ENCODE results near the gene KAT2A.
A peak's percentile ranks its signal among the peaks of the same experiment; 100 is the strongest.

Gene KAT2A

GRCh38 chr17:42110301-42111264 is 10.6 kb downstream of the KAT2A start:
- H3K27ac Mint-ChIP-seq, result peak overlapping the region in 1 of 2 donors; percentile 70
- no peak for DNase-seq
- H3K27me3 Mint-ChIP-seq, result no peaks in the 10 kb centered on the region
- H3K4me3 Mint-ChIP-seq, result peak overlapping the region; percentile 2 to 94
- no peak for ATAC-seq
- no peaks in the 10 kb centered on the region for H3K9me3 Mint-ChIP-seq
- peaks cover 67% of the 10 kb centered on the region for H3K4me1 Mint-ChIP-seq

- Mint-ChIP-seq H3K9me3 (no peaks in the 10 kb centered on the region), H3K4me3 (no peak overlapping the region), H3K27ac (peak overlapping the region in 1 of 2 donors; percentile 65), H3K27me3 (no peaks in the 10 kb centered on the region), H3K4me1 (peaks cover 60% of the 10 kb centered on the region)
- DNase-seq, result no peak
- ATAC-seq, result no peak
Observed at GRCh38 chr17:42109086-42109485, 12.1 kb downstream of the KAT2A start.

- peak overlapping the region in 1 of 2 donors; percentile 60 for H3K27ac Mint-ChIP-seq
Observed at GRCh38 chr17:42107597-42108576, 13.3 kb downstream of the KAT2A start.

GRCh38 chr17:42107124-42107523 is 14.0 kb downstream of the KAT2A start:
- peaks cover 41% of the 10 kb centered on the region for H3K4me1 Mint-ChIP-seq
- DNase-seq (no peak), ATAC-seq (no peak)
- H3K4me3 Mint-ChIP-seq, result peak overlapping the region in 1 of 2 donors; percentile 70
- H3K9me3 Mint-ChIP-seq, result no peaks in the 10 kb centered on the region
- H3K27ac Mint-ChIP-seq, result no peak overlapping the region
- H3K27me3 Mint-ChIP-seq, result no peaks in the 10 kb centered on the region

More at GRCh38 chr17:42107597-42108576, 13.3 kb downstream of the KAT2A start:
- Mint-ChIP-seq H3K4me3 (peak overlapping the region; percentile 38 to 70), H3K4me1 (peaks cover 48% of the 10 kb centered on the region), H3K27me3 (no peaks in the 10 kb centered on the region), H3K9me3 (no peaks in the 10 kb centered on the region)
- ATAC-seq (peak; percentile 77), DNase-seq (peak; percentile 89 to 91)

- DNase-seq (no peak), ATAC-seq (no peak)
- Mint-ChIP-seq H3K27ac (no peak overlapping the region), H3K4me1 (peaks cover 36% of the 10 kb centered on the region), H3K4me3 (no peak overlapping the region), H3K27me3 (no peaks in the 10 kb centered on the region), H3K9me3 (no peaks in the 10 kb centered on the region)
Observed at GRCh38 chr17:42106009-42106408, 15.2 kb downstream of the KAT2A start.

GRCh38 chr17:42104264-42104663 is 16.9 kb downstream of the KAT2A start:
- no peak for DNase-seq
- Mint-ChIP-seq H3K4me3 (no peak overlapping the region), H3K4me1 (peaks cover 25% of the 10 kb centered on the region), H3K27me3 (no peaks in the 10 kb centered on the region), H3K9me3 (no peaks in the 10 kb centered on the region), H3K27ac (peak overlapping the region in 1 of 2 donors; percentile 82)
- ATAC-seq, result no peak

- Mint-ChIP-seq H3K4me1 (peaks cover 21% of the 10 kb centered on the region), H3K4me3 (no peak overlapping the region), H3K27me3 (peaks cover under 1% of the 10 kb centered on the region), H3K27ac (no peak overlapping the region), H3K9me3 (no peaks in the 10 kb centered on the region)
- ATAC-seq, result no peak
- no peak for DNase-seq
Observed at GRCh38 chr17:42103221-42103954, 17.8 kb downstream of the KAT2A start.

- Mint-ChIP-seq H3K27ac (no peak overlapping the region), H3K4me3 (no peak overlapping the region)
- peak; percentile 79 for ATAC-seq
Observed at GRCh38 chr17:42101513-42102292, 19.5 kb downstream of the KAT2A start.

GRCh38 chr17:42098730-42099399 is 22.3 kb downstream of the KAT2A start:
- ATAC-seq, result peak; percentile 55

More at GRCh38 chr17:42101513-42102292, 19.5 kb downstream of the KAT2A start:
- peaks cover 26% of the 10 kb centered on the region for H3K4me1 Mint-ChIP-seq
- peaks cover 17% of the 10 kb centered on the region for H3K27me3 Mint-ChIP-seq
- H3K9me3 Mint-ChIP-seq, result no peaks in the 10 kb centered on the region
- DNase-seq, result peak; percentile 77

GRCh38 chr17:42097691-42098631 is 23.2 kb downstream of the KAT2A start, which contains the start of gene ZNF385C:
Gene ZNF385C, minus strand, starts transcription at chr17:42098473. Its CDS starts 35,417 bp downstream, at chr17:42063056.
- peaks cover 26% of the 10 kb centered on the region for H3K4me1 Mint-ChIP-seq
- H3K4me3 Mint-ChIP-seq, result peak within 1 kb of the TSS; percentile 62 to 66
- DNase-seq (peak in 1 of 2 donors; percentile 26), ATAC-seq (peak; percentile 65)
- H3K9me3 Mint-ChIP-seq, result no peaks in the 10 kb centered on the region
- peaks cover 41% of the 10 kb centered on the region for H3K27me3 Mint-ChIP-seq
- no peak within 1 kb of the TSS for H3K27ac Mint-ChIP-seq

More at GRCh38 chr17:42098730-42099399, 22.3 kb downstream of the KAT2A start:
- no peak overlapping the region for H3K27ac Mint-ChIP-seq
- no peak for DNase-seq
- H3K9me3 Mint-ChIP-seq, result no peaks in the 10 kb centered on the region
- peaks cover 26% of the 10 kb centered on the region for H3K4me1 Mint-ChIP-seq
- H3K27me3 Mint-ChIP-seq, result peaks cover 41% of the 10 kb centered on the region
- peak overlapping the region; percentile 55 to 62 for H3K4me3 Mint-ChIP-seq

- Mint-ChIP-seq H3K4me1 (peaks cover 23% of the 10 kb centered on the region), H3K4me3 (no peak overlapping the region), H3K27me3 (peaks cover 53% of the 10 kb centered on the region), H3K9me3 (no peaks in the 10 kb centered on the region), H3K27ac (no peak overlapping the region)
- ATAC-seq, result no peak
- DNase-seq, result no peak
Observed at GRCh38 chr17:42096360-42097111, 24.6 kb downstream of the KAT2A start.

GRCh38 chr17:42094375-42095069 is 26.6 kb downstream of the KAT2A start:
- ATAC-seq, result no peak
- H3K9me3 Mint-ChIP-seq, result no peaks in the 10 kb centered on the region
- no peak for DNase-seq
- no peak overlapping the region for H3K4me3 Mint-ChIP-seq
- H3K27ac Mint-ChIP-seq, result no peak overlapping the region
- peaks cover 20% of the 10 kb centered on the region for H3K4me1 Mint-ChIP-seq
- H3K27me3 Mint-ChIP-seq, result peaks cover 54% of the 10 kb centered on the region
